Measurements from ENCODE around the gene AIG1.

DNA sequence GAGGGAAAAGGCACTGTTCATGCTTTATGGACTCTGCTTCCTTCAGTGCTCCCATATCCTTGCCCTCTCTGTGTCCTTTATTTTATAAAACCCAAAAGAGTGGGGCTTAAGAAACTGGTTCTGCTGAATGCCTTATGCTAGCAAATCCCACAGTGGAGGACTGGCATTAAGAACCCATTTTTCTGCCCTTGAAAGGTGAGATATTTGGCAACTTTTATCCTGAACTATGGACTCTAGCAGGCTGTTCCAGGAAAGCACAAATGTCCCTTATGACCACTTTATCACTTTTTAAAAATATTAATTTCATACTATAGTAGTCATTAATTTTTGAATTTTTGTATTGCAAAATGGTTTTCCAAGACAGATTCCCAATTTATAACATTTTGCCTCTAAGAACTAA is 296.5 kb downstream of the AIG1 start:
- TF ChIP-seq EZH2 (IDR thresholded peaks at IDR 0.05; ENCODE audit: insufficient read depth, poor library complexity, severe bottlenecking): no peak
- no peak for TF ChIP-seq EZH2phosphoT487 (IDR thresholded peaks at IDR 0.05; ENCODE audit: insufficient read depth, low read depth)

All from GM23248 (cell line).